Measurements from ENCODE around the gene SIMC1. TPM values are rescaled to one million over a fixed set of nuclear protein-coding genes. Genes with fewer than 3 reads are reported as not detected.
"Not testable (repeated sequence)": the region's sequence is repeated elsewhere in the genome, so short reads cannot be mapped to it uniquely, and the experiment has no call there.

Gene SIMC1
- polyA plus RNA-seq, 5 donors, result 21.5 to 29.1 (median 26.4) TPM

DNA sequence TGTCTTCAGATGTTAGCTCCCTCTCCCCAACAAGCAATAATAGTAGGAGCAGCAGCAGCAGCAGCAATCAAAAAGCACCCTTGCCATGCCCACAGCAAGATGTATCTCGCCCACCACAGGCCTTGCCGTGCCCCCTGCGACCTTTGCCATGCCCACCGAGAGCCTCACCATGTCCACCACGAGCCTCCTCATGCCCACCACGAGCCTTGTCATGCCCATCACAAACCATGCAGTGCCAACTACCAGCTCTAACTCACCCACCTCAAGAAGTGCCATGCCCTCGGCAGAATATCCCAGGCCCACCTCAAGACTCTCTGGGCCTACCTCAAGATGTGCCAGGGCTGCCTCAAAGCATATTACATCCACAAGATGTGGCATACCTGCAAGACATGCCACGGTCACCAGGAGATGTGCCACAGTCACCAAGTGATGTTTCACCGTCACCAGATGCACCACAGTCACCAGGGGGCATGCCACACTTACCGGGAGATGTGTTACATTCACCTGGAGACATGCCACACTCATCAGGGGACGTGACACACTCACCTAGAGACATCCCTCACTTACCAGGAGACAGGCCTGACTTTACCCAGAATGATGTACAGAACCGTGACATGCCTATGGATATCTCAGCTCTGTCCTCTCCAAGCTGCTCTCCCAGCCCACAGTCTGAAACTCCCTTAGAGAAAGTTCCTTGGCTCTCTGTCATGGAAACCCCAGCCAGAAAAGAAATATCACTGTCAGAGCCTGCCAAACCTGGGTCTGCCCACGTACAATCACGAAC is 52.0 kb downstream of the SIMC1 start:
- DNase-seq, result not testable (repeated sequence)

DNA sequence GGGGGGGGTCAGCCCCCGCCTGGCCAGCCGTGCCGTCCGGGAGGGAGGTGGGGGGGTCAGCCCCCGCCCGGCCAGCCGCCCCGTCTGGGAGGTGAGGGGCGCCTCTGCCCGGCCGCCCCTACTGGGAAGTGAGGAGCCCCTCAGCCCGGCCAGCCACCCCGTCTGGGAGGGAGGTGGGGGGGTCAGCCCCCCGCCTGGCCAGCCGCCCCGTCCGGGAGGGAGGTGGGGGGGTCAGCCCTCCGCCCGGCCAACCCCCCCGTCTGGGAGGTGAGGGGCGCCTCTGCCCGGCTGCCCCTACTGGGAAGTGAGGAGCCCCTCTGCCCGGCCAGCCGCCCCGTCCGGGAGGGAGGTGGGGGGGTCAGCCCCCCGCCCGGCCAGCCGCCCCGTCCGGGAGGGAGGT is 67.1 kb downstream of the SIMC1 start:
- DNase-seq, result not testable (repeated sequence)

DNA sequence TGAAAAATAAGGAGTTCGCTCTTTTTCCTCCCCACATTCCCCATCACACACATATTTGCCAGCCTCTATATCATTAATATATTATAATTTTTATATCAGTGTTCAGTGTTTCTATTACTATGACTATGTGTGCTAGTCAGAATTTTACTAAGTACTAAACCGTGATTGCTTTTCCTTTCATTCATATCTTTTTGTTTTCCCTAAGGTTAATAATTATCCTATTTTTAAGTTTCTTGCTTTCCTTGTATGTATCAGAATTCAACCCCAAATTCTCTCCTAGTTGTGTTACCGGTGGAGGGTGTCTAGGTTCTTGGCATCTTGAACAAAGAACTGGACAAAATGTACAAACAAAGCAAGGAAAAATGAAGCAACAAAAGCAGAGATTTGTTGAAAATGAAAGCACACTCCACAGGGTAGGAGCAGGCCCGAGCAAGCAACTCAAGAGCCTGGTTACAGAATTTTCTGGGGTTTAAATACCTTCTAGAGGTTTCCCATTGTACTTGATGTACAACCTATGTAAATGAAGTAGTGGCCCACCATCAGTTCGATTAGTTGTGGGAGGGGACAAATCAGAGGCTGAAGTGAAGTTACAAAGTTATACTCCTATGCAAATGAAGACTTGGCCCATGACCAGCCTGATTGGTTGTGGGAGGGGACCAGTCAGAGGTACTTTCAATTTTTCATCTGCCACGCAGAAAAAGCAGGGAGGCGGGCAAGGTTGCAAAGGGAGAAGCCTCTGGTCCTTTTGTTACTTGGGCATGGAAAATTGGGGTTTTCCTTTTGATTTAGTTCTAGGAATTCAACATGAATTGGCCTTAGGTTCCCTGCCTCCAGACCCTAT is 79.5 kb downstream of the SIMC1 start:
- no peak for DNase-seq

DNA sequence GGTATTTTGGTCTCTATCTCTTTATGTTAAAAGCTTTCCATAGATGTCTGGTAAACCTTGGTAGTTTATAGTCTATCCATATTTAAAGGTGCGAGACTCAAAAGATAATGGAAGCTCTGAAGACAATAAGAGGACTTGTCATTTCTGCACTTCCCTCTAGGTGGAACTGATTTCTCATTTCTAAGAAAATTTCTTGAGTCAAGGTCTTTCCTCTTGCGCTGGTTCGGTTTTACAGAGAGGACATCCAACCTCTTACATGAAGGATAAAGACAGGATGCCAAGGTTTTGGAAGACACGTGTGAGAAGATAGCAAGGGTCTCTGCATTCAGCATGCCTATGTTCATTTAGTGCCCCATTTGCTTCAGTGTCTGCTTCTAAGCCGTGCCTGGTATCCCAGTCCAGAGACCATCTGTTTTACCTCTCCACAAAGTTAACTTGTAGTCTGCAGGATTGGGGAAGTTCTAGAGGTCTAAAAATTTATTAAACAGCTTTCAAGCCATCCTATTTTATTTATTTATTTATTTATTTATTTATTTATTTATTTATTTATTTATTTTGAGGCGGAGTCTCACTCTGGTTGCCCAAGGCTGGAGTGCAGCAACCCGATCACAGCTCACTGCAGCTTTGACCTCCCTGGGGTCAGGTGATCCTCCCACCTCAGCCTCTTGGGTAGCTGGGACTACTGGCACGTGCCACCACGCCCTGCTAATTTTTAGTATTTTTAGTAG is 81.8 kb downstream of the SIMC1 start:
- DNase-seq, result no peak

DNA sequence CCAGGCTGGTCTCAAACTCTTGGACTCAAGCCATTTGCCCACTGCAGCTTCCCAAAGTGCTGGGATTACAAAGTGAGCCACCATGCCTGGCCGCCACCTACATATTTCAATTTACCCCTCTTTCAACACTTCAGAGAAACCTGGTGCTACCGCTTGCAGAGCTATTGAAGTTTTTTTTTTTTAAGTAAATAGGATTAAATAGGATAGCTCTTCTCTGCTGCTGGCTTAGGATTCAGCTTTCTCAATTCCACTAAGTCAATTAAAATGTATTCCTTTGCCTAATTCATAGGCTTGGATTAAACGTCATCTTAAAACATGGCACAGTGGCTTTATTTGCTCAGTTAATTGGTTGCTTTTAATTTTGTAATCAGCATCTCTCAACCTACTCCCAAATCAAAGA is 82.4 kb downstream of the SIMC1 start:
- no peak for DNase-seq

DNA sequence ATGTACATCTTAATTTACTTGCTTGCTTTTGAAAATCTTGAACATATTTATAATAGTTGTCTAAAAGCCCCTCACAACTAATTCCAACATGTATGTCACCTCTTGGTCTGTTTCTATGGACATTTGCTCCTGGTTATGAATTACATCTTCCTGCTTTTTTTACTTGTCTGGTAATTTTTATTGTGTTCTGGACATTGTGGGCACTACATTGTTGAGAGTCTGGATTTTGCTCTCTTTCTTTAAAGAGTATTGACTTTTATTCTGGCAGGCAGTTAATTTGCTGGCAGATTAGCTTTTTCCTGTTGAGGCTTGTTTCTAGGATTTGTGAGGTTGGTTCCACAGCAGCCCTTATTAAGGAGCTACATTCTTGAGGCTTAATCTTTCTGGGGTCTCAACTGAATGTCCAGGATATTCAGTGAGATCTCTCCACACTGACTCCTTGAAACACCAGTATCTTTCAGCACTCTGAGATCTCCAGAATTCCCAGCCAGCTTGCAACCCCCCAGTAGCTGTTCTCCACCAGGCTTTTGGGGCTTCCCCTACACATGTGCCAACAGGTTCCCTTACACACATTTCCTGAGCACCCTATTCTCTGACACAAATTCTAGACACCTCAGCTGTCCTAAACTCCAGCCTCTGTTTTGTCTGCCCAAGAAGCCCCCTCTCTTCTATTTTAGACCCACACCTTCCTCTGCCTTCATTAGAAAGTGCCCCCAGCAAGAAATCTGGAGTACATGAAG is 96.0 kb downstream of the SIMC1 start:
- no peak for DNase-seq

DNA sequence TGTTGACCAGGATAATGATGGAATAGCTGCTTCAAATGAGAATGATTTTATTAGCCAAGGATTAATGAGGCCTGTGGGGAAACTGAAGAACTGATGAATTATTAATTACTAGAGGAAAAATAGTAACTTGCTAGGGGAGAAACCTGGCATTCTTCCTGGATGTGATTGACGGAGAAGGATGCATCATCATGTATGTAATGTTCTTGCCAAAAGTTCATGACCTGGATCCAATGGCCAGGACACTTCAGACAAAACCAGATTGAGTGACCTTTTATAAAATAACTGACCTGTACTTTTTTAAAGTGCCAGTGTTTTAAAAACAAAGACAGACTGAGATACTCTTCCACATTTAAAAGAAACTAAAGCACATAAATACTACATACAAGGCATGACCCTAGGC is 99.7 kb downstream of the SIMC1 start:
- DNase-seq, result no peak

DNA sequence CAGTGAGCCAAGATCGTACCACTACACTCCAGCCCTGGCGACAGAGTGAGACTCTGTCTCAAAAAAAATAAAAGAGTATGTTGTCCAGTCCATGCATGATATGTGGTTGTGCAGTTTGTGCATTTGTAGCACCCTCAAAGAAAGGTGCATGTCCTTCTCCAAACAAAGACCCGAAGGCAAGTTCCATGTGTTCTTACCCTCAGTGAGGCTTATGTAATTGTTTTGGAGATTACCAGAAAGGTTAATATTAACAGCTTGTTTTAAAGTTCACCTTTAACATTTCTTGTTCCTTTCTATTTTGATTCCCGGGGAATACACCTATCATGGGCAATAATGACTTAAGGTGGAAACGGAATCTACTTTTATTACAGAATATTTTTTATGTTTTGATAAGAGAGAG is 101.1 kb downstream of the SIMC1 start:
- no peak for DNase-seq

DNA sequence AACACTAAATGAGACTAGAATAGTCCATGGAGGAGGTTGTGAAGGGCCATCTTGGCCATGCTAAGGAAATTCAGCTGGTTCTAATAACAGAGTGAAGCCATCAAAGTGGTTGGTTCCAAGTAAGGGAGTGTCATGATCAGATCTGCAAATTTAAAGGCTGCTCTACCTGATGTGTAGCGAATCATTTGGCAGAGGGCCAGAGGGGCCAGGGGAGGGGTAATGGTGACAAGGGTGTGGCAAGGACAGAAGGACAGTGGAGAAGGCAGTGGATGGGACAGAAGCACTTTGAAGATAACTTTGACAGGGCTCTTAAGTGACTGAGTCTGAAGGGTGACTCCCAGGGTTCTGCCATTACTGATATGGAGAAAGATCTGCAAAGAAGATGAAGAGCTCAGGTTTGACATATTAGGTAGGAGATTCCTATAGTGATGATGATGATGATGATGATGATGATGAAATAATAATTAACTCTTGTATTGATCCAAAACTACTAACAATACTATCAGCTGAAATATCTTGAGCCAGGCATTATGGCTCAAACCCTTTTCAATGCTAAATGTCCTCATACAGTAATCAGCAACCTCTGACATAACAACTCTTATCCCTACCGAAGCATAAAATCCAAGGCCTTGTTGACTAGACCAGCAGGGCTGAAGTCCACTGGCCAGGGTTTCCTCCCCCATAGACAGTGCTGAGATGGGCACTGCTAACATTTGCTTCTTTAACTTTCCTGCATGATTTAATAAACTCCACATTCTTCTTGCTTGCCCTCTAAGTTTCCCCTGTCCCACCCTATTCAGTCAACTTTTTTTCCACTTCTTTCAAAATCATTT is 103.3 kb downstream of the SIMC1 start:
- no peak for DNase-seq

DNA sequence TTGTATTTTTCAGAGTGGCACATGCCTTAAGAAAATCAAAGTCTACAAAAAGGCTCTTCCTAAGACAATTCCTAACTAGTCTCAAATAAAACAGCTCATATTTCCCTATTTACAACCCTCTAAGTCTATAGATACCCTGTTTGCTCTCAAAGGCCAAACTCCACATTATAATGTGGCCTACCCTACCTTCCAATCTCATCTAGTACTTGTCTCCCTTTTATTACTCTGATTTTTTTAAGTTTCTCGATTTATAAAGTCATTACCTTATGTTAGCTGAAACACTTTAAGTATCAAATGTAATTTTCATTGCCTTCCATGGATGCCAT is 103.9 kb downstream of the SIMC1 start:
- DNase-seq, result no peak

DNA sequence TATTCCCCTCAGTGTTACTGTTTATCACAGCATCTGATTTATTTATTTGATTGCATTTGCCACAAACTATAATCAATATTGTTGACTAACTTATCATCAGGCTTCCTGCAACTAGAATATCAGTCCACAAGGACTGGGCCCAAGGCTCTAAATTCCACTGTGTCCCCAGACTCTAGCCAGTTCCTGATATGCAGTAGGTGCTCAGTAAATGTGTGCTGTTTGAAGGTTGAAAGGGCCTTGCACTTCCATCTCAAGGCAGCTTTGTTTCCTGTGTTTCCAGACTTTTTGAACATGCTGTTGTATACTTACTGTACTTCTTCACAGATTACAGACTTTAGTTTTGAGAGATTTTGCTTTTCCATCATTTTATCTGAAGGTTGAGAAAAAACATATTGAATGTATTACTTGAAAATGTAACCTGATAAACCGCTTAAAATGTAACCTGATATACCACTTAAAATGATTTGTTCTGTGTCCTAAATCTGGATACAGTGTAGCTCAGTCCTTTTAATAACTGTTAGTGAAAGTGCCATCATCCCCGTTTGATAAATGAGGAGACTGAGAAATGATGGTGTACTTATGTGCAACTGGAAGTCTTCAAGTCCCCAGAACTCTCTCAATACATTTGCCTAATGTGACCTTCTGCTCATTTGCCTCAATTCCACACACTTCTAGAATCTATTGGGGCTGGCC is 104.7 kb downstream of the SIMC1 start:
- no peak for DNase-seq

DNA sequence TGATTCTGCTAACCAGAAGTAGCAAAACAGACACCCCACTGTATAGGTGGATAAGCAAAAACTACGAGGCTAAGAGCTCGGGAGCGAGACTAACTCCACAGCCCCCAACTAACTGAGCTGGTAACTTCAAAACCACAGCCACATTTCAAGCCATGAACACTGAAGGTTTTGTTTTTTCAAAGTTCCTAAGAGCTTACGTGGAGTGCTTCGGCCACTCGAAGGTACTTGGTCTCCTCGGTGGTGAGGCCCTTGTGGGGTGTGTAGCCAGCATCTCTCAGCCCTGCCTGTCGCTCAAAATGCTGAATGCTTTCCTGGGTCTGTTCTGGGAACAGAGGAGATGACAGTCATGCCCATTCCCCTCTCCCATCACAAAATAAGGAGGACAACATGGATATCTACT is 112.2 kb downstream of the SIMC1 start:
- DNase-seq, result peak; percentile 47 to 50

DNA sequence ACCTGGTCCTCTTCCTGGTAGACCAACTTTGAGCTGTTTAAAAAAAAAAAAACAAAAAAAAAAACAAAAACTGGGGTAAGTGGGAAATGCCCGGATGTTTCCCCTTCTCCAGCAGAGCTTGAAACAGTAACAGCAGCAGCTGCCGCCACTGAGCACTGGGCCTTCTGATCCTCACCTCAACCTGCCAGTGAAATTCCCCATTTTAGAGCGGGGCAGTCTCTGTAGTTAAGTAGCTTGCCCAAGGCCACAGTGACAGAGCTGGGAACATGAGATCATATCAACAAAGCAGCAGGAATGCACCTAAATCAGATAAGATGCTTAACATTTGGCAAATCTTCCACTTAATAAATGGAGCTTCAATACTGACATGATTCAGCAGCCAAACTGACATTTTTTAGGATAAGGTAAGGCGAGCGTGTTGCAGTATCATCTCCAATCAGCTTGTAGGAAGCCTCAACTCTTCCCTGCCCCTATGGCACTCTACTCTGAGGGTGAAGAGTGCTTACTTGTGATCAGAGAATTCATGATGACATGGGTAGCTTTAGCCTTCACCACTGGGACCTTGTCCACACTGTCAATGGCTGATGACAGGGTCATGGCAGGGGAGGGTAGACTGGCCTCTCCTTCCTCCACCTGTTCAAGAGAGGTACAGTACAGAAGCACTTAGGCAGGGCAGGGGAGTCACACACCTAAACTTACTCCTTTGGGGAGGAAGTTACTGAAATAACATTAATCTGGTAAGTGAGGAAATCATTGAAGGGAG is 114.1 kb downstream of the SIMC1 start:
- DNase-seq, result no peak

DNA sequence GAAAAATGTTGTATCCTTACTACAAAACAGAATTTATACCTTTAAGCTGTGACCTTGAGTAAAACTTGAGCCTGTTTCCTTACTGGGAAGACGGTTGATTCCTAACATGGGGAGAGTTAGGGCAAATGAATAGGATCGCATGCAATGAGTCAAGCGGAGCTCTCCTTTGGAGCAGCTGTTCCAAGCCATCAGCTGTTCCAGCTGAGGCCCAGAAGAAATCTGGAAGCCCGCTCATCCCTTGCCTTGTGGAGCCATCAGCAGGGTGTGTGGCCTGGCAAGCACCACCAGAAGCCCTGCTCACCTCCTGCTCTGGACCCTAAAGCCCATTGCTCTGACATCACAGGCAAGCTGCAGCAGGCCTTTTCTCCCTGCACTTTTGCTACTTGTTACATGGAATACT is 115.3 kb downstream of the SIMC1 start:
- no peak for DNase-seq

DNA sequence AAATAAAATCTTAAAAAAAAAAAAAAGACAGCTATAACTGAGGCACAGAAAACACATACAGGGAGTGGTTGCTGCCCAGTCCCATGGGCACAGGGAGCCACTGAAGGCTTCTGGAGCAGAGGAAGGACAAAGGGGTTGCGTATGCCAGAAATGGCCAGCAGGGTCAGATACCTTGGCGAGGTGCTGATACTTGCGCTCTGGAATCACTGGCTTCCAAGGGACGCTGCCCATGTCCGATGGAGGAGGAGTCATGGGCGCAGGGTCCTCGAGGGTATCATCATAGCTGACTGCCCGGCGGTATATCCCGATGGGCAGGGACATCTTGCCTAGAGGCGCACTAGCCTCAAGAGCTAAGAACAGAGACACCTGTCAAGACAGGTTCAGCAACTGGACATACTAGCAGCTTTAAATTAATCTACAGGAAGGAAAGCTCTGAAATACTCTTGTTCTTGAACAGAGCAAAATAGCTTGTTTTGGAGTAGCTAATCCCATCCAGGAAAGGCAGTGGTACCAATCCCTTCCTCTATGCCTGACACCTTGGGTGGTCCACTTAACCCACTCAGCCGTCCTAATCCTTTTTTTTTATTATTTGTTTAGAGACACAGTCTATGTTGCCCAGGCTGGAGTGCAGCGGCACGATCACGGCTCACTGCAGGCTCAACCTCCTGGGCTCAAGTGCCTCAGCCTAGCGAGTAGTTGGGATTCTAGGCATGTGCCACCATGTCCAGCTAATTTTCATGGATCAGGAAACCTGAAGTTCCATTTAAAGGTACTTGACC is 117.4 kb downstream of the SIMC1 start:
- no peak for DNase-seq

DNA sequence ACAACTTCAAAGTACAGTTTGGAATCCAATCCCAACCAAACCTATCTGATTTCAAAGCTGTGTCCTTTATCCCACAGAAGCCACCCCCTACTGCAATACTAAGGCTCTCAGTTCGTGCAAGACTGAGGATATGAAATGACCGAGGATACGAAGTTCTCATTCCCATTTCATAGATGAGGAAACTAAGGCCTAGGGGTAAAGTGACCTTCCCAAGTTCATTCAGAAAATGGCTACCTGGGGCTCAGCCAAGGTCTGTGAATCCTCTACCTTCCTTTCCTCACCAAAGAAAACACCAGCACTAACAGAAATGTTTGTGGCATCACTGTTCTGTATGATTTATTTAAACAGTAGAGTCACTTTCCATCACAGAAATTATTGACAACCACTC is 117.9 kb downstream of the SIMC1 start:
- no peak for DNase-seq

DNA sequence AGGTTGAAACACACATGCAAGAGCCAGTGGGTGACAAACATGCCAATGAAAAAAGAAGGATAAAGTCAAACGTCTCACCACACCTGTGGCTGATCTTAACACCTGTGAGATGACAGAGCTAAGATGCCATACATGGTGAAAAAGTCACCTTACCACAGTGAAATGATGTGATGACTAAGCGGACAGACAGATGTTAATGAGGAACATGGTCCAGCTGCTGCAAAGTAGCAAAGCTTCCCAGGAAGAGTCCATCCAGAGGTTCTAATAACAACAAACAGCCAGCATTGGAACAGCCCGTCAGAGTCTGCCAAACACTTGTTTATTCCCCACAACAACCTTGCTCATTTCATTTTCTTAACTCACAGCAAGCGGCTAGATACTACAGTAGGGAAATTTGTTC is 121.4 kb downstream of the SIMC1 start:
- no peak for DNase-seq

DNA sequence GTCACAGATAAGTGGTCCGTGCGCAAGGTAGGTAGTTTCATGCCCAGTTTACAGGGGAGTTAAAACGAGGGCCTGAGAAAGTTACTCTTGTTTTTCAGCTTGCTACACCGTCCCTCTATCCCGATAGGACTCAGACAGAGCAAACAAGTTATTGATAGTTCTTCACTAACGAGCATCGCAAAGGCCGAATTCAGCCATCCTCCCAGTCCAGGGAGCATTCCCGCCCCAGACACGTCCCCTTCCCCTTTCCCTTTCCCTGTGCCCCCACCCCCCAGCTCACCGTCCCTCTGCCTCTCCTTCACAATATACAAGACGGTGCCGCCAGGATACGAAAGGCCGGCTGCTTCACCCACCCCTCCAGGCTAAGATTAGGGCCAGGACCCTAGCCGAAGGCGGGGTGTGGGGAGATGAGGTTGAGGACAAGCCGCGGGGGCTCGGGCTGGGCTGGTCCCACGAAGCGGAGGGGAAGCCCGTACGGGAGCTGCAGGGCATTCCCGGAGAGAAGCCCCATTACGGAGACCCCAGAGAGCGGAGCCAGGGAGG is 122.7 kb downstream of the SIMC1 start:
- DNase-seq, result no peak
